ENCODE results near the gene AMN1.
A peak's percentile ranks its signal among the peaks of the same experiment; 100 is the strongest.

AMN1 gene

GRCh38 chr12:31728917-31729640, at the start of gene AMN1:
AMN1 (minus strand) TSS chr12:31729021; CDS start chr12:31729008, 13 bp downstream.
- H3K27ac ChIP-seq = peak within 1 kb of the TSS; percentile 85
- TF ChIP-seq ZFX (IDR thresholded peaks at IDR 0.05) = no peak

GRCh38 chr12:31773867-31774266, 45.0 kb upstream of the AMN1 start:
- no peak overlapping the region for H3K27ac ChIP-seq
- TF ChIP-seq CTCF (conservative IDR thresholded peaks at IDR 0.05) (no peak), ZFX (IDR thresholded peaks at IDR 0.05) (no peak)

GRCh38 chr12:31773223-31773750, 44.5 kb upstream of the AMN1 start:
- TF ChIP-seq ZFX (IDR thresholded peaks at IDR 0.05) (no peak), CTCF (conservative IDR thresholded peaks at IDR 0.05) (no peak)
- no peak overlapping the region for H3K27ac ChIP-seq

- no peak overlapping the region for H3K27ac ChIP-seq
- TF ChIP-seq ZFX (IDR thresholded peaks at IDR 0.05) = no peak
- no peak for TF ChIP-seq CTCF (conservative IDR thresholded peaks at IDR 0.05)
Measured at GRCh38 chr12:31772685-31773222, 43.9 kb upstream of the AMN1 start.

- TF ChIP-seq ZFX (IDR thresholded peaks at IDR 0.05) = no peak
- TF ChIP-seq CTCF (conservative IDR thresholded peaks at IDR 0.05) = no peak
- no peak overlapping the region for H3K27ac ChIP-seq
Measured at GRCh38 chr12:31772186-31772585, 43.4 kb upstream of the AMN1 start.

- TF ChIP-seq ZFX (IDR thresholded peaks at IDR 0.05) (no peak), CTCF (conservative IDR thresholded peaks at IDR 0.05) (no peak)
- no peak overlapping the region for H3K27ac ChIP-seq
Measured at GRCh38 chr12:31768046-31768445, 39.2 kb upstream of the AMN1 start.

- TF ChIP-seq ZFX (IDR thresholded peaks at IDR 0.05) = no peak
- TF ChIP-seq CTCF (conservative IDR thresholded peaks at IDR 0.05) = no peak
- no peak overlapping the region for H3K27ac ChIP-seq
Measured at GRCh38 chr12:31765931-31766330, 37.1 kb upstream of the AMN1 start.
